Parathyroid adenoma (tissue), 2 donors: Measurements from ENCODE around the gene TANK.
"Not testable (repeated sequence)": the region's sequence is repeated elsewhere in the genome, so short reads cannot be mapped to it uniquely, and the experiment has no call there.

Source experiments
- H2AFZ ChIP-seq: fragments of 300-600 bp; sonication (generic); one replicate; pipeline ENCODE4 v1.7.0; 2017; ENCODE audit warnings: antibody characterized with exemption, mild to moderate bottlenecking
- H3K27ac ChIP-seq: fragments of 300-600 bp; sonication (generic); one replicate; pipeline ENCODE4 v1.7.0; 2017
- H3K27me3 ChIP-seq: fragments of 300-600 bp; sonication (generic); one replicate; pipeline ENCODE4 v1.7.0; 2017; ENCODE audit warnings: low read length; ENCODE audit not compliant: control insufficient read depth, insufficient read depth
- H3K36me3 ChIP-seq: fragments of 300-600 bp; sonication (generic); one replicate; pipeline ENCODE4 v1.7.0; 2017; ENCODE audit warnings: low read length; ENCODE audit not compliant: control insufficient read depth, insufficient read depth
- H3K4me1 ChIP-seq: fragments of 300-600 bp; sonication (generic); one replicate; pipeline ENCODE4 v1.7.0; 2017; ENCODE audit warnings: control low read depth
- H3K4me2 ChIP-seq: fragments of 300-600 bp; sonication (generic); one replicate; pipeline ENCODE4 v1.7.0; 2017; ENCODE audit warnings: low read length
- H3K4me3 ChIP-seq: fragments of 300-600 bp; sonication (generic); one replicate; pipeline ENCODE4 v1.7.0; 2017; ENCODE audit warnings: low read depth, low read length
- H3K79me2 ChIP-seq: fragments of 300-600 bp; sonication (generic); one replicate; pipeline ENCODE4 v1.7.0; 2017; ENCODE audit warnings: control low read depth
- H3K9ac ChIP-seq: fragments of 300-600 bp; sonication (generic); one replicate; pipeline ENCODE4 v1.7.0; 2017; ENCODE audit warnings: mild to moderate bottlenecking
- H3K9me3 ChIP-seq: fragments of 300-600 bp; sonication (generic); one replicate; pipeline ENCODE4 v1.7.0; 2017; ENCODE audit warnings: low read length; ENCODE audit not compliant: control insufficient read depth
- TF ChIP-seq, protein P1 (sequence below): fragments of 300-600 bp; sonication (generic); IDR thresholded peaks from one replicate; pipeline ENCODE4 v1.7.0; 2017; ENCODE audit warnings: antibody characterized with exemption, mild to moderate bottlenecking
- donor health status: primary hyperparathyroidism.

TANK gene

DNA sequence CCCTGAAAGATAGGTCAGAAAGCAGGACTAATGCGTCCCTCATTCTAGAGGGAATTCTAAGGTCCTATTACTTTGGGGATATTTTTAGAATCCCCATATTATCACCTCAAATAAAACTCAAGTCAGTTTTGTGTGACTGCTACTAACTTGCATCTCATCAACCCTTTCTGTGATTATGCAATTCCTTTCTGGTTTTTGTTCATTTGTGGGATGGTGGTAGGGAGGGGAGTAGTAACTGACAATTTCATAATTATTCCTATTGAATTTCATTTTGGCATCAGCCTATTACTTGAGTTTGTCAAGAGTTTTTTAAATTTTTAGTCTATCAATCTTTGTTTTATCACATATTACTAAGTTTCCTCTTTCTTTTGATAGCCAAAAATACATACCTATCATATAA, 28.4 kb upstream of the TANK start:
- no peaks in the 10 kb centered on the region for H3K36me3 ChIP-seq
- TF ChIP-seq, protein P1, sequence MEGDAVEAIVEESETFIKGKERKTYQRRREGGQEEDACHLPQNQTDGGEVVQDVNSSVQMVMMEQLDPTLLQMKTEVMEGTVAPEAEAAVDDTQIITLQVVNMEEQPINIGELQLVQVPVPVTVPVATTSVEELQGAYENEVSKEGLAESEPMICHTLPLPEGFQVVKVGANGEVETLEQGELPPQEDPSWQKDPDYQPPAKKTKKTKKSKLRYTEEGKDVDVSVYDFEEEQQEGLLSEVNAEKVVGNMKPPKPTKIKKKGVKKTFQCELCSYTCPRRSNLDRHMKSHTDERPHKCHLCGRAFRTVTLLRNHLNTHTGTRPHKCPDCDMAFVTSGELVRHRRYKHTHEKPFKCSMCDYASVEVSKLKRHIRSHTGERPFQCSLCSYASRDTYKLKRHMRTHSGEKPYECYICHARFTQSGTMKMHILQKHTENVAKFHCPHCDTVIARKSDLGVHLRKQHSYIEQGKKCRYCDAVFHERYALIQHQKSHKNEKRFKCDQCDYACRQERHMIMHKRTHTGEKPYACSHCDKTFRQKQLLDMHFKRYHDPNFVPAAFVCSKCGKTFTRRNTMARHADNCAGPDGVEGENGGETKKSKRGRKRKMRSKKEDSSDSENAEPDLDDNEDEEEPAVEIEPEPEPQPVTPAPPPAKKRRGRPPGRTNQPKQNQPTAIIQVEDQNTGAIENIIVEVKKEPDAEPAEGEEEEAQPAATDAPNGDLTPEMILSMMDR: no peak
- H3K4me3 ChIP-seq: no peak overlapping the region
- no peak overlapping the region for H3K9ac ChIP-seq
- H3K79me2 ChIP-seq: no peaks in the 10 kb centered on the region
- no peaks in the 10 kb centered on the region for H3K9me3 ChIP-seq
- no peaks in the 10 kb centered on the region for H3K27me3 ChIP-seq
- no peak overlapping the region for H3K27ac ChIP-seq
- no peak overlapping the region for H2AFZ ChIP-seq
- no peak overlapping the region for H3K4me2 ChIP-seq
- no peaks in the 10 kb centered on the region for H3K4me1 ChIP-seq

DNA sequence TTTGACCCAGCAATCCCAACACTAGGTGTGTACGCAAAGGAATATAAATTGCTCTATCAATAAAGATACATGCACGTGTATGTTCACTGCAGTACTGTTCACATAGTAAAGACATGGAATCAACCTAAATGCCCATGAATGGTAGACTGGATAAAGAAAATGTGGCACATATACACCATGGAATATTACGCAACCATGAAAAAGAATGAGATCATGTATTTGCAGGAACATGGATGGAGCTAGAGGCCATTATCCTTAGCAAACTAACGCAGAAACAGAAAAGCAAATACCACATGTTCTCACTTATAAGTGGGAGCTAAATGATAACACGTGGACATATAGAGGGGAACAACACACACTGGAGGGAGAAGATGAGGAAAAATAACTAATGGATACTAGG, 27.8 kb upstream of the TANK start:
- not testable (repeated sequence) for H3K9ac ChIP-seq, H3K4me3 ChIP-seq, H3K27me3 ChIP-seq, H3K79me2 ChIP-seq, H3K27ac ChIP-seq, H2AFZ ChIP-seq, H3K9me3 ChIP-seq, H3K36me3 ChIP-seq, H3K4me1 ChIP-seq, H3K4me2 ChIP-seq

DNA sequence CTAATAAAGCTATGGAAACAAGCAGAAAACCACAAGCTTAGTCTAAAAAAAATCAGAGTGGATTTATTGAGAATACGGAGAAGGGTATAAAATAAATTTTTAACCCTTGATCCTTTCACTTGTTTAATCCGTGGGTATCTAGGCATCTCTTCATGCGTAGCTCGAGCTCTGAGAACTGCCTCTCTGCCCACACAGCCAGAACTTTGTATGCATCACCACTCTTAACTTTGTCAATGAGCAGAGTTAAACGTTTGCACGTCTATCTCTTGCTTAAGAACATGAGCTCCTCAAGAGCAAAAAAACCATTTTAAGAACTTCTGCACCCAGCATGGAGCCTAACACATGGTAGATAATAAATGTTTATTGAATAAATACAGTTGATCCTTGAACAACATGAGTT, 26.9 kb upstream of the TANK start:
- Histone ChIP-seq H3K79me2 (no peaks in the 10 kb centered on the region), H3K4me2 (no peak overlapping the region)

DNA sequence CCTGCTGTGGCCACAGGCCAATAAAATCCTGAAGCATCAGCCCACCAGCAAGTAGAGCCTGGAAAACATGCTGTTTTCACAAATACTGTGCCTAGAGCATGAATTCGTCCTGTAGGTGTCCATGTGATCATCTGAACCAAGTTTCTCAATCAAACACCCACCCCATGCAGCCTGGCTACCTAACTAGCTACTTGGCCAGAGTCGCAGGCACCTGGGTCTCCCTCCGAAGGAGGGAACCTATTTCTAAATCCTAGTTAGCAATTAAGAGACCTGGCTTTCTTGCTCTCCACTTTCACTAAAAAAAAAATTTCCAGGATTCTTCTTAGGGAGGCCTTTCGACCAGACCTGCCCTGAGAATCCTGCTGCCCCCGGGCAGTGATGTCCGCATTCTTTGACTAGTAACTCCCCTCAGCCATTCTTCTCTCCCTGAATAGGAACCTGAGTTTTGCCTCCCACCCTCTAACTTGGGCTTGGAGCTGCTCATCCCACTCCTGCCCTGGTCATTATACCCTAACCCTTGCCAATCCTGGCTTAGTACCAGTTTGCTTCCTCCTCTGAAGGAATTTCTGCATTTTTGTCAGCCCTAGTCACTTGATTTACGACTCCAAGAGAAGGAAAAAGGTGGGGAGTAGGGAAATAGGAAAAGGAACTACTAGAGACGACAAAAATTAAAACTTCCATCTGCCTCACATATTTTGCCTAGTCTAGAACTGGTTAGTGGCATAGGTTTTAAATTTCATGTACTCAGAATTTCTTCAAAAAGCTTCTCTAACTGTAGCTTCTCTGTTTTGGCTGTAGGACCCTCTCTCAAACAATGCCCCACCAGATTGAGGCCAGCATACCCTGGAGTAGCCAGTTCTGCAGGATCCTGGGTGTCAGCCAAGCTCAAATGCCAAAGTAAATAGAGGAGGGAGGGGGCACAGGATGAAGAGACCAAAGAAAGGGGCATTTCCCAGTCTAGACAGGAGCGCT, 25.4 kb upstream of the TANK start:
- no peak overlapping the region for H3K4me2 ChIP-seq
- no peaks in the 10 kb centered on the region for H3K79me2 ChIP-seq
- TF ChIP-seq, protein P1: no peak
- no peak overlapping the region for H2AFZ ChIP-seq
- no peaks in the 10 kb centered on the region for H3K27me3 ChIP-seq
- no peak overlapping the region for H3K27ac ChIP-seq
- no peaks in the 10 kb centered on the region for H3K36me3 ChIP-seq
- no peak overlapping the region for H3K9ac ChIP-seq
- H3K4me3 ChIP-seq: no peak overlapping the region
- no peaks in the 10 kb centered on the region for H3K9me3 ChIP-seq
- H3K4me1 ChIP-seq: no peaks in the 10 kb centered on the region

More for the DNA sequence above, 26.9 kb upstream of the TANK start:
- TF ChIP-seq, protein P1: no peak
- Histone ChIP-seq H2AFZ (no peak overlapping the region), H3K36me3 (no peaks in the 10 kb centered on the region), H3K4me3 (no peak overlapping the region), H3K27me3 (no peaks in the 10 kb centered on the region), H3K9me3 (no peaks in the 10 kb centered on the region), H3K27ac (no peak overlapping the region), H3K9ac (no peak overlapping the region), H3K4me1 (no peaks in the 10 kb centered on the region)

DNA sequence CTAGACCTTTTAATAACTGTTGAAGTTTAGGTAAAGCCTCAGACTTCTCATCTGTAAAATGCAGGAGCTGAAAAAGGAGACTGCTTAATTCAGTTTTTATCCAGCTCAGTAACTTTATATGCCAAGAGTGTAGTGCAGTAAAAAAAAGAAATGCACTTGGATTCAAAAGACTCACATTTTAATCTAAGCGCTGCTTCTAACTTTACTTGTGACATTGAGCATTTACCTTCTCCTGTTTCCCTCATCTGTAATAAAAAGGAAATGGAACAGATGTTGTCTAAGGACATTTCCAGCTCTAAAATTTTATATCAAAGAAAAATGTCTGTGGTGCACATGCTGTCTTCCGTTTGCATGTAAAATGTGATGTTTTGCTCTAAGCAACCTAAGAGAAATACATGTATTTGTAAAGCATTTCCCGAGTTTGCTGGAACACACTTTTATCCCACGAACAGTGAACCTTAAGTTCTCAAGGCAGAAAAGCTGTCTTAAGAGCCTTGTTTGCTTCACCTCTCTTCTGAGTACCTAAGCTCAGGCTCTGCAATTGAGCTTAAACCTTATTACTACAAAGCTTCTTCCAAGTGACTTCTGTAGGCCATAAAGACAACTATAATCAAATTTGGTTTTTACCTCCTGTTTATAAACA, 24.2 kb upstream of the TANK start:
- no peaks in the 10 kb centered on the region for H3K4me1 ChIP-seq

More for the DNA sequence above, 24.2 kb upstream of the TANK start:
- Histone ChIP-seq H2AFZ (peak overlapping the region; percentile 34), H3K36me3 (no peaks in the 10 kb centered on the region), H3K79me2 (no peaks in the 10 kb centered on the region), H3K4me2 (no peak overlapping the region), H3K9me3 (no peaks in the 10 kb centered on the region), H3K9ac (no peak overlapping the region), H3K27ac (no peak overlapping the region), H3K27me3 (no peaks in the 10 kb centered on the region), H3K4me3 (no peak overlapping the region)
- TF ChIP-seq, protein P1: no peak
